GM21390 (cell line): ENCODE measurements around the gene DNAH6.
"Not testable (repeated sequence)": the region's sequence is repeated elsewhere in the genome, so short reads cannot be mapped to it uniquely, and the experiment has no call there.

Source experiments
- ATAC-seq: cut with Tn5 transposase; IDR thresholded peaks from one replicate; pipeline ENCODE4 v1.9.1; 2021; ENCODE audit not compliant: unreplicated experiment

DNAH6 gene

GRCh38 chr2:84858937-84859336, 342.6 kb downstream of the DNAH6 start:
- ATAC-seq: no peak

- no peak for ATAC-seq
These were observed 345.2 kb downstream of the DNAH6 start for GRCh38 chr2:84861539-84861938.

GRCh38 chr2:84862006-84862405, 345.7 kb downstream of the DNAH6 start:
- ATAC-seq: no peak

- ATAC-seq: peak; percentile 67
These were observed 349.0 kb downstream of the DNAH6 start for GRCh38 chr2:84865181-84865783.

- no peak for ATAC-seq
These were observed 349.8 kb downstream of the DNAH6 start for GRCh38 chr2:84866122-84866521.

GRCh38 chr2:84868327-84868726, 352.0 kb downstream of the DNAH6 start:
- not testable (repeated sequence) for ATAC-seq
